Measurements from ENCODE around the gene CA9. TPM values are rescaled to one million over a fixed set of nuclear protein-coding genes. Genes with fewer than 3 reads are reported as not detected.

Gene CA9
- total RNA-seq, 4 donors from 2014 or later, result 0.82 to 35.4 (median 2.0) TPM; not detected in 1

GRCh38 chr9:35729700-35730485 lies 56.2 kb downstream of the CA9 start:
- no peak for TF ChIP-seq CTCF (IDR thresholded peaks at IDR 0.05)
- ATAC-seq (ENCODE audit: low FRiP score) (no peak), DNase-seq (ENCODE audit: low spot score) (no peak)

GRCh38 chr9:35730486-35730854 lies 56.7 kb downstream of the CA9 start:
- ATAC-seq (ENCODE audit: low FRiP score), result no peak
- no peak for DNase-seq (ENCODE audit: low spot score)
- TF ChIP-seq CTCF (IDR thresholded peaks at IDR 0.05), result no peak

Small RNAs within 50 kb of the gene (small RNA-seq; reads per million reads assigned to genes)
- gene RMRP, result not detected
- not detected for gene RN7SL22P

Other genes starting within 250 kb of the CA9 start
- 10 to 100 TPM; 12.2 to 23.5 (median 21.1) TPM for gene RUSC2, start 183.8 kb upstream of the CA9 start, total RNA-seq
- gene TESK1, start 68.7 kb upstream of the CA9 start, total RNA-seq, result 10 to 100 TPM; 29.6 to 53.0 (median 36.5) TPM
- gene CD72, start 55.5 kb upstream of the CA9 start, total RNA-seq, result 10 to 100 TPM in 1 of 4 donors, 1 to 10 TPM in 3; 1.6 to 15.5 (median 4.9) TPM
- gene SIT1, start 23.0 kb upstream of the CA9 start, total RNA-seq, result 1 to 10 TPM in 3 of 4 donors, under 1 TPM in 1; 0.74 to 5.2 (median 1.1) TPM
- 1,000 to 10,000 TPM in 3 of 4 donors, 100 to 1,000 TPM in 1; 841 to 3,200 (median 2,180) TPM for gene RMRP, start 15.9 kb upstream of the CA9 start, total RNA-seq
- gene CCDC107, start 15.6 kb upstream of the CA9 start, total RNA-seq, result 100 to 1,000 TPM in 1 of 4 donors, 10 to 100 TPM in 3; 35.8 to 108 (median 52.5) TPM
- gene ARHGEF39, start 8.7 kb upstream of the CA9 start, total RNA-seq, result 1 to 10 TPM in 1 of 4 donors, under 1 TPM in 2, not detected in 1; 0.36 to 2.8 (median 0.65) TPM
- gene TPM2, start 16.0 kb downstream of the CA9 start, total RNA-seq, result 100 to 1,000 TPM; 150 to 301 (median 237) TPM
- gene TLN1, start 58.3 kb downstream of the CA9 start, total RNA-seq, result 100 to 1,000 TPM; 301 to 553 (median 412) TPM
- gene CREB3, start 58.7 kb downstream of the CA9 start, total RNA-seq, result 10 to 100 TPM; 43.2 to 48.3 (median 45.8) TPM
- gene GBA2, start 75.3 kb downstream of the CA9 start, total RNA-seq, result 10 to 100 TPM; 33.7 to 94.7 (median 57.9) TPM
- gene RGP1, start 75.4 kb downstream of the CA9 start, total RNA-seq, result 10 to 100 TPM; 12.7 to 19.2 (median 17.5) TPM
- gene MSMP, start 80.3 kb downstream of the CA9 start, total RNA-seq, result not detected
- gene NPR2, start 117.7 kb downstream of the CA9 start, total RNA-seq, result 10 to 100 TPM; 13.7 to 28.2 (median 24.3) TPM
- 1 to 10 TPM in 2 of 4 donors, under 1 TPM in 1, not detected in 1; 0.65 to 2.8 (median 2.0) TPM for gene SPAG8, start 138.3 kb downstream of the CA9 start, total RNA-seq
- 10 to 100 TPM; 19.8 to 49.7 (median 40.6) TPM for gene HINT2, start 141.1 kb downstream of the CA9 start, total RNA-seq
- not detected for gene FAM221B, start 154.8 kb downstream of the CA9 start, total RNA-seq
- 10 to 100 TPM in 1 of 4 donors, 1 to 10 TPM in 3; 2.7 to 13.2 (median 4.6) TPM for gene TMEM8B, start 155.3 kb downstream of the CA9 start, total RNA-seq
- not detected for gene OR13J1, start 196.5 kb downstream of the CA9 start, total RNA-seq
- gene HRCT1, start 232.3 kb downstream of the CA9 start, total RNA-seq, result 10 to 100 TPM in 2 of 4 donors, 1 to 10 TPM in 2; 5.1 to 17.5 (median 11.3) TPM
- gene SPAAR, start 235.6 kb downstream of the CA9 start, total RNA-seq, result 10 to 100 TPM in 3 of 4 donors, 1 to 10 TPM in 1; 5.6 to 70.1 (median 18.4) TPM

All from omental fat pad (tissue), 4 donors.